Inferior parietal cortex (tissue), 1 donor: ENCODE measurements around the gene ARPC5.
A peak's percentile ranks its signal among the peaks of the same experiment; 100 is the strongest.
"Not testable (repeated sequence)": the region's sequence is repeated elsewhere in the genome, so short reads cannot be mapped to it uniquely, and the experiment has no call there.

Experiments
- DNase-seq: peaks from one replicate; pipeline ENCODE4 v3.0.0-alpha.2; 2016; ENCODE audit errors: extremely low spot score

The ARPC5 gene

DNA sequence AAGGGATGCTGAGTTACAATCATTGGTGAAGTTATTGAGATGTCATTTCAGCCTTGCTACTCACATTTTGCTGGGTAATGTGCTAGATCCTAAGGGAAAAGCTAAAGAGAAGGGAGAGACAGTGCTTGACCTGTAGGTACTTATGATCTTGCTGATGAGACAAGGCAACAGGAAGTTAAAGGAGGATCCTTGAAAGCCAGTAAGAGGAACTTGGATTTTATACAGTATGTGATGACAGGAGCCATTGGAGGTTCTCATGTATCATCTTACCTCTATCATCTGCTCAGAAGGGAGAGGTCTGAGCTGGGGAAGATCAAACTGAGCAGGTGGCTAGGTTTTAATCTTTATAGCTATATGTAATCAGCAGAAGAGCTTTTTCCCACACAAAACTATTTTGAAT, 11.2 kb upstream of the ARPC5 start:
- DNase-seq = no peak

DNA sequence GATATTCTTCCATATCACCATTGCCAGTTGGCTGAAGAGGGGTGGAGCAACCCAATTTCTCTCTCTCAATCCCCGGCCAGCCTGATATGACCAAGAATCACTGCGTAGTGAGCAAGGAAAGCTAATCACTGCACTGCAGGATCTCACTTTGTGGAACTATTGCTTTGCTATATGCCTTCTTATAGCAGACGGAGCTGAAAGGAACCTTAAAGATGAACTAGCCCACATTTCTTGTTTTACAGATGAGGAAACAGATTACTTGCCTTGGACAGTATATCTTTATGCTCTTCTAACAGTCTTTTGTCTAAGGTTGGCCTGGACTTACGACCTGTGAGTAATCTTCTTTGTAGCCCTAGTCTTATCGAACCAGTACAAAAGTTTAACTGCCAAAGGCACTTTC, 9.9 kb upstream of the ARPC5 start:
- no peak for DNase-seq

DNA sequence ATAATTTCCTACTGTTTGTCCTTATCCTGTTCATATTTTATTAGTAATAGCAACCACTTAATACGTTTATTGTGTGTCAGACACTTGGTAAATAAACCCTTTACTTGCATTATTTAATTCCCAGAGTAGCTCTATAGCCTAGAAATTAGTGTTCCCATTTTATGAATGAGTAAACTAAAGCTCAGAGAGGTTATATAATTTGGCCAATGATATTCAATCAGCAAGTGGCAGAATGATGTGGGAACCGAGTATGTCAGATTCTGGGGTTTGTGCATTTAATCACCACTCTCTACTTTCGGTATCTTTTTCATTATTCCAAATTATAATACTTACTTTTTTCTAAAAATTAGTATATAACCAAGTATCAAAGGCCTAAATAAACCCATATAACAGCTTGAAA, 6.6 kb upstream of the ARPC5 start:
- no peak for DNase-seq

DNA sequence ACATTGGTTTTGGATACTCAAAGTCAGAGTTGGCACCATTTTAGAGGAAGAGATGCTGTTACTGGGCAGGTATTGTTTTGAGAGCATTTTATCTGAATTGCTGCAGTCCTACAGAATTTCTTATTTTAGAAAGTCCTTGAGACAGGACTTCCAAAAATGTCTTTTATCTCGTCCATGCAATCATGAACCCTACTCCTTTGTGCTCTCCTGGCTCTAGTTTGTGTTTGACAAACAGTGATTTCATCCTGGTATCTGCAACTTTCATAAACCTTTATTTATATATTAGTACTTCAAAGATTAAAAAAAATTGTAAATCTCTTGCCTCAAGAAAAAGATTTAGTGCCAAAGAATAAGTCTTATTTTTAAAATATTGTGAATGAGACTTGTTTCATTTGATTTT, 4.6 kb upstream of the ARPC5 start:
- DNase-seq = no peak

DNA sequence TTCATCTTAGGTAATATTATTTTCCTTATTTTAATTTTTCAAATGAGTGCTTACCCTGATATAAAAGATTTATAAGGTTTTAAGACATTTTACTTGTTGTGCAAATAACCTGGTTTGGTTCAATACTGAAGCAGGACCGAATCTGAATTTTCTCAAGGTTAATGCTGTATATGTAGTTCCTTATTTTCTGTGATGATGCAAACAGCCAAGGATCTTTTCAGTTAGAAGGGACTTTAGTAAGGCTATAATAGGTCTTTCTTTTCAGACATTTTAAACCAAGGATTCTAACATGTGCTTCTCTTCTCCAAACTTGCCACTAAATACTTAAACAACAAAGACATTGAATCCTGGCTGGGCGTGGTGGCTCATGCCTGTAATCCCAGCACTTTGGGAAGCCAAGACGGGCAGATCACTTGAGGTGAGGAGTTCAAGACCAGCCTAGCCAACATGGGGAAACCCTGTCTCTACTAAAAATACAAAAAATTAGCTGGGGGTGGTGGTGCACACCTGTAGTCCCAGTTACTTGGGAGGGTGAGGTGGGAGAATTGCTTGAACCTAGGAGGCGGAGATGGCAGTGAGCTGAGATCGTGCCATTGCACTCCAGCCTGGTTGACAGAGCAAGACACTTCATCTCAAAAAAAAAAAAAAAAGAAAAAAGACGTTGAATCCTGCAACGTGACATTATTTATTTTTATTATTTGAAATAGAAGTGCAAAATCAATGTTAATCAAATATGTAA, 3.2 kb upstream of the ARPC5 start:
- no peak for DNase-seq

DNA sequence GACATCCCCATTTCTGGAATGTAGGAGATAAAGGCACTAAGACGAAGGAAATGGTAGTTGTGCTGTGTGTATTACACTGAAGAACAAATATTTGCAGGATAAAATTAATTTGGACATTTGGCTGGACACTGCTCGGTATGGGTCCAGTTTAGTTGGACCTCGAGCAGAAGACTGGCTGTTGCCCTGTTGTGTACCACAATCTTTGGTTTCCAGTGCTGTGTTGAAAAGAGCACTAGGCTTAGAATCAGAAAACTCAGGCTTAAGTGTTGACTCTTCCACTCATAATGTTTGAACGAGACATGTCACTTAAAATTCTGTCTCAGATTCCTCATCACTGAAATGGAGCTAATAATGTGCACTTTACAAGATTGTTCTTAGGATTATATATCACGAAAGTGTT, 1.2 kb upstream of the ARPC5 start:
- no peak for DNase-seq

DNA sequence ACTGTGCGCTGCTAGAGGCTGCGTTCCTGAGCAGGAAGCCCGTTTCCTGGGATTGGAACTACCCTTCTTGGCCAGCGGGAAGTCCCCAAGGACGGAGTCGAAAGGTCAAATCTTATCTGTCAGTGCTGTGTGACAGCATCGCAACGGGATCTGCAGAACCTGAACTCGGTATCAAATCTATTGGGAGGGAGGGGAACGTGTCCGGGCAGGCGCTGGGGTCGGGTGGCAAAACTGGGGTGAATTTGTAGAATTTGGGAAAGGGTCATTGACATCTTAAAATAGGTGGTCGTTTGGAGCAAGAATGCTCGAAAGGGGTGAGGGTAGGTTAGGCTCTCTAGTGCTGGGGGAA, 725 bp upstream of the ARPC5 start:
- DNase-seq = no peak

DNA sequence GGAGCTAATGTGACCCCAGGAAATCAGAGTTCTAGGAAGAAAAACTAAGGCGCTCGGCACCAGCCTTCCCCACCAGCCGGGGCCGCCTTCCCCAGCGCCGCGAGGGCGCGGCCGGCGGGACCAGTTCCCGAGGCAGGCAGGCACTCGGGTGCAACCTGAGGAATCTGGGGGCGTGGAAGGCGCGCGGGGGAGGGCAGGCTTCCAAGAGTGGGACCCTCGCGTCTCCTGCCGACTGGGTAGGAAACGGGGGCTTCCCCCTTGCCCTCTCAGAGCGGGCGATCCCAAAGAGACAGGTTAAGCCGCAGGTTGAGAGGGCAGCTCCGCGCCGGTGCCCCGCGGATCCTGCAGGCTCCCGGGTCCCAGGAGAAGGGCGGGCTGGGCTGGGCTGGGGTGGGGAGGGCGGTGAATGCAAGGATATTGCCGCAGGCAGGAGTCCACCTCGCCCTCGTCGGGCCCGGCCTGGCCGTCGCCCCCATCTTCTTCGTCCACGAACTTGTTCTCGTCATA, 431 bp downstream of the ARPC5 start:
- DNase-seq = no peak

DNA sequence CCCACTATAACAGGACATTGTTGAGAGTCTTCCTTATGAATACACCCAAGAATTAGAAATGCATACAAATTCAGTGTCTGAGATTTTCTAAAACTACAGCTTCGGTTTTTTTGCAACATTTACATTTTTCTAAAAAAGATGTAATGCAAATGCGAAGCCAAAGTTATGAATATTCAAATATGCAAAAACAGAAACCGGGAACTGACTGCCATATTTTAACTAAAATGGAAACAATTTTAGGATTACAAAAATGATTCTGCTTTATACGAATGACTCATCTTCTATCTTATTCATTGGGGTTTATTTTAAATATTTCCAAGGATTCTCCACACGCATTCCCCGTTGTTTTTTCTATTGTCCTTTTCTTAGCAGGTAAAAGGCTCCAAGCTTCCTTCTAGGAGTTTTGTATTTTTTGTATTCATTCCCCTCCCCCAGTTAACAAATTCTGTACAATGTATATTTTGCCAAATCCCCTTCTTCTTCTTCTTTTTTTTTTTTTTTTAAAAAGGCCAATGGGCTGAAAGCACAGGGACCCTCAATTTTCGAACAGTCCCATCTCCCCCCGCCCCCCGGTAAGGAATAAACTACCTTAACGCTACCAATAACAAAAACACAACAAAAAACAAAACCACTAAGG, 1.0 kb downstream of the ARPC5 start:
- DNase-seq = no peak

DNA sequence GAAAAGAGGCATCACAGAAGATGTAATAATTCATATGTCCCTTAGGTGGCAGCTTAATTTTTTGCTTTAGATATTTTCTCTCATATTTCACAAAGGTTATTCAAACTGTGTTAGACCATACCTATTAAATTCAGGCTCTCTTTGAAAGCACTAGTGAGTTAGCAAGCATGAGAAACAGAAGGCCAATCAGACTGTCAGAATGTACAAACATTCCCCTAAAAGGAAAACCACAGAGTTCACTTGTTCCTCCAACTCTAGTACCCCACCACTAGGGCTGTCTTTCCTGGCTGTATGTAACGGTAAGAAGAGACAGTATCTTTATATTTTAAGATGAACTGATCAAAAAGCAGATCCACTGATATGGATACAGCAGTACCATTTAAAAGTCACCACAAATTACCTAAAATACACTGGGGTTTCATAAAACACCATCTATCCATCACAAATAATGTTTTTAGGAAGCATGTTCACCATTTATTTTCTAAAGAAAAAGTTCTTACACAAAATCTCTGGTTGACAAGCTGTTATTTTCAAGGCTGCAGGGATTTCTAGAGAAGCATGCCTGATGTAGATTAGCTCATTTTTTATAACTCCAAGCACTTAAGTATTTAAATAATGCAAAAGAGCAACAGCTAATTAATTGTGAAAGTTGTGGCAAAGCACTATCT, 1.8 kb downstream of the ARPC5 start:
- DNase-seq = peak; percentile 67

DNA sequence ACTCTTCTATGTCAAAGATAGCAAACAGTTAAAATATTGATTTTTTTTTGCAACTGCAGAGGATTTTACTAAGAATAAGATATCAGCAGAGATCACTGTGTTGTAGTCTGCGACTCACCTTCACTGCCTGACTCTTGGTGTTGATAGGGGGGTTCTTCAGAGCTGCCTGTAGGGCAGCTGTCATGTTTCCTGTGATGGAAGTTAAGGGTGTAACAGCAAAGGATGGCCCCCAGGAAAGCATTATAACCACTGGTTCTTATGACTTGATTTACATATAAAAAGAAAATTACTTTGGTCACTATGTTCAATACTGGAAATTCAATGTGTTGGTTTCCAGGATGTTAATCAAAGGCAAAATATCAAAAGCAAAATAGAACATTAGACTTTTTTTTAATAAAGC, 2.6 kb downstream of the ARPC5 start:
- no peak for DNase-seq

DNA sequence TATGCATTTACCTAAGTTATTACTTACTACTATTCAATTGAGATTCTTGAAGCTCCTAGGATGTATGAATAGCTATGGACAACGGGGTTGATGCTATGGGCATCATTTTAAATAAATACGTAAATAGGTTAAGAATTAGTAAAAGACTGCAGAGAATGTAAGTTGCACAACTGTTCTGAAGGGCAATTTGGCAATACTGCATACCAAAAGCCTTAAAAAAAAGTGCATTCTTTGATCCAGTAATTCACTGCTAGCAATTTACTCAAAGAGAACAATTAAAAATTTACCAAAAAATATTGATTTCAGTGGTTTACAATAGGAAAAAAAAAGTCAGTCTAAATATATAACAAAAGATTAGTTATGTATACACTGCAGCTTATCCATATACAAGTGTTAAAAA, 3.5 kb downstream of the ARPC5 start:
- DNase-seq = no peak

DNA sequence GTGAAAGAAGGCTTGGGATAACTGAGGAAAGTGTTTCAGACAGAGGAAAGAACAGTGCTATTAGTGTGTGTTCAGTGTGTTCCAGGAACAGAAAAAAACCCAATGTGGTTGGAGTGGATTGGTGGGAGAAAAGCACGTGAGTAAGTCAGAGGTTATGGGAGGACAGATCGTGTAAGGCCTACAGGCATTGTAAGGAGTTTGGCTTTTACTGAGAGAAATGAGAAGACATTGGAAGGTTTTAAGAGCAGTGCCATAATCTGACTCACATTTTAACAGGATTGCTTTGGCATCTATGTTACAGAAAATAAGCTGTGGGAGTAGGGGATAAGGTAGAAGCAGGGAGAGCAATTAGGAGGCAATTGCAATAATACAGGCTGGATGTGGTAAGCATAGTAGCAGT, 4.8 kb downstream of the ARPC5 start:
- DNase-seq = no peak

DNA sequence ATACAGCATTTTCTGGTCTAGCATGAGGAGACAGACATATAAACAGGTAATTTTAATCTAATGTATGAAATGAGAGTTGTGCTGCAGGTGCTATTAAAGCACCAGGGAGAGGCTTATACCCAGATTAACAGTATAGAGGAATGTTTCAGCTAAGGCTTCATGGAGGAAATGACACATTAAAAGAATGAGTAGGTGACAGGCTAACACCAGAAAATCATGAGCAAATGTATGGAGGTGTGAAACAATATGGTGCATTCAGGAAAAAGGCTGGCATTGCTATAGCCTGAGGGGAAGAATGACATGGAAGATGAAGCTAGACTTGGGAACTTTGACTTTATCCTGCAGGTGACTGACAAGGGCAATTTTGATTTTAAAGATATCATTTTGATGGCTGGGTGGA, 7.0 kb downstream of the ARPC5 start:
- no peak for DNase-seq

DNA sequence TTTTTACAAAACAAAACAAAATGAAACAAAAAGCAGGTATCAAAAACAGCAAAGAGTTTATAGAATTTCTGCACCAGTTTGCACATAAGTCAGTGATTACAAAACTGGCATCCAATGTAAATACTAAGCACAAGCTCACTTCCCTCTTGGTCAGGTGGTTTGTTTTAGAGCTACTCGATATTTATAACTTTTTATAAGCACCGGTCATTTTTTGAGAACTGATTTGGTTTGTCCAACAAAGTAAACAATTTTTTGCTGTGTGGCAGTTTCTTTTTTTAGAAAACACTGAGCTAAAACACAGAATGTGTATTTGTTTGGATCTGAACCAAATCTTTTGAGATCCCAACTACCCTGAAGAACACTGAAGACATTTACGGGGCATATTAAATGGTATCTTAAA, 9.3 kb downstream of the ARPC5 start:
- not testable (repeated sequence) for DNase-seq

DNA sequence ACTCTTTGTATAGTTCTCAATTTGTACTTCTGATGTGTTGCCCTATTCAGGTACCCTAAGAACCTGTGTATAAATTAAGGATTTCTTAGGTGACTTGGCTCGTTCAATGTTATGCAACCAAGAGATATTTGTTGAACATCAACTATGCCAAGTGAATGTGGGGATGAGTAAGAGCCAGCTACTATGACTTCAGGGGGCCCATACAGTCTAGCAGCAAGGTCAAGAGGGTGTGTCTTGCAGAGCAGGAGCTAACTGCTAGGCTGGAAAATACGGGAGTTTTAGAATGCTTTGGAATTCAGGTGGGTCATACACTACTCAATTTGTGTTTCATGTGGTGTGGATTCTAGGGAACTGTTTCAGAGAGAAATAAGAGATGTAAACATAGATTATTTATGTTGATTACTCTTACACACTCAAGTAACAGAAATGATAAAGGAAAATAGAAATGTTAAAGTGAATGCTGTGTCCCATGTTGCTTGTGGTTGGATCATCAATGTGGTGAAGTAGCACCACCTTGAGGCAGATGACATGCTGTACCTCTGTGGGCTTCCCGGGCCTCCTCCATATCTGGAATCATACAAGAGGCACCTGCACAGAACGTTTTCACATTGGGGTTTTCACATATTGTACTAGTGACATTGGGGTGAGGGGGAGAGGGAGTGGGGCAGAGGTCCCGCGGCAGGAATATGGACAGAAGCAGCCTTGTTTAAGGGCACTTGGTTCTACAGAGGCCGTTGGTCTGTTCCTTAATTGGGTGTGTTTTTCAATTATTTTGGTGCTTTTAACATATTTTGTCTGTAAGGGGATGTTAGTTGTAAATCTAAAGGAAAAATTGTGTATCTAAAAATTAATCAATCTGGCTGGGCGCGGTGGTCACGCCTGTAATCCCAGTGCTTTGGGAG, 12.4 kb downstream of the ARPC5 start:
- DNase-seq = peak; percentile 77

DNA sequence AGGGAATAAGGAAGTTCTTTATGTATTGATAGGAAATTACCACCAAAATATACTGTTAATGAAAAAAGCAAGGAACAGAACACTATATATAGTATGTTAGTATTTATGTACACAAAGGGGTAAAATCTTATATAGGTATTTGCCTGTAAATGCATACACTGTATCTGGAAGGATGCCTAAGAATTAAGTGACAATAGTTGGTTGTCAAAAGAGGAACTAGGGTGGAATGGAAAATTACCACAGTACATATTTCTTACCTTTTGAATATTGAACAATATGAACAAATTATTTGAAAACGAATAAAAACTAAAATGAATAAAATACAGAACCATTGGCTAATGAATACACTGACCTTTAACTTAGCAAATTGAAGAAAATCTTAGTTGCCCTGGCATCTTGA, 13.6 kb downstream of the ARPC5 start:
- DNase-seq = no peak

DNA sequence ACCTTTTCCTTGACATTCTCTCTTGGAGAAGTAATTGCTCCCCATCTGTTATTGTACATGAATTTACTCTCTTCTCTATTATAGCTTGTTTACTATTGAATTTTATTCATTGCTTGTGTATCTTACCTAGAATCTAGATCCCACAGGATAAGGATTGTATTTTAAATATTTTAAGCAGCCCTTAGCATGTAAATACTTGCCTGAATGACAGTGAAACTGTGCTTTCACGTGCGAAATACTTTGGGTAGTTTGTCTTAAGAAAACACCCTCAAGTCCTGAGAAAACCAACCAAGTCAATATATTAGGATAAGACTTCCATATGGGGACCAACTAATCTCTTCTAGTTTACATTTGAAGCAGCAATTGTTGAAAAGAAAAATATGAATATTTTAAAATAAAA, 15.3 kb downstream of the ARPC5 start:
- DNase-seq = no peak

DNA sequence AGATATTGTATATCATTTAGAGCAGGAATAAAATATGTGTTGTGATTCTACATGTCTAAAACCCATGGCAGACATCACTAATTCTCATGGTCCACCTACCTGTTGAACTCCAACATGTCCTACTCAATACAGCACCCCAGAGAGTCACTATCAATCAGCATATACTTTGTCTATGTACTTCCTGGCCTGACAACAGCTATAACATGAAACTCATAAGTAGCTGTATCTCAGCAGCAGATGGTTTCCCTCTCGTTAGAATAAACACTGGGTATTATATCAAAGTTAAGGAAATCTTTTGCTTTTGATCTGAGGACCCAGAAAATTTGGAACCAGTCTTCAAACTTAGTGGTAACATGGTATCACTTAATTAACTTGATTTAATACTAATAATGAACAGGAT, 15.8 kb downstream of the ARPC5 start:
- DNase-seq = no peak

DNA sequence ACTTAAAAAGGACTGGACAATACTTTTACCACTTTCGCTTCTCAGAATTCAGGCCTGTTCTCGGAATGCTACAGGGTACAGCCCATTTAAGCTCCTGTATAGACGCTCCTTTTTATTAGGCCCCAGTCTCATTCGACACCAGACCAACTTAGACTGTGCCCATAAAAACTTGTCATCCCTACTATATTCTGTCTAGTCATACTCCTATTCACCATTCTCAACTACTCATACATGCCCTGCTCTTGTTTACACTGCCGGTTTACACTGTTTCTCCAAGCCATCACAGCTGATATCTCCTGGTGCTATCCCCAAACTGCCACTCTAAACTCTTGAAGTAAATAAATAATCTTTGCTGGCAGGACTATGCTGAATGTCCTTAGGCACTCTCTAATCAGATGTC, 17.4 kb downstream of the ARPC5 start:
- not testable (repeated sequence) for DNase-seq

DNA sequence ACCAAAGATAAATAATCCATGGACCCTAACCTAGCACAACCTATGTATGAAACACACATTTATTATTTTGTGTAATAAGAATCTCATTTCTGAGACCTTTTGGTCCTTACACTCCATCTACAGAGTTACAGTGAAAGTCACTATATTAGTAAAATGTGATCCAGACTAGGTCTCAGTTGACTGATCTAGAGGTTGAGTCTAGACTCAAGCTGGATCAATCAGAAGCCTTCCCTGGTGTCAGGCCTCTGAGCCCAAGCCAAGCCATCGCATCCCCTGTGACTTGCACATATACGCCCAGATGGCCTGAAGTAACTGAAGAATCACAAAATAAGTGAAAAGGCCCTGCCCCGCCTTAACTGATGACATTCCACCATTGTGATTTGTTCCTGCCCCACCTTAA, 22.6 kb downstream of the ARPC5 start:
- DNase-seq = not testable (repeated sequence)

DNA sequence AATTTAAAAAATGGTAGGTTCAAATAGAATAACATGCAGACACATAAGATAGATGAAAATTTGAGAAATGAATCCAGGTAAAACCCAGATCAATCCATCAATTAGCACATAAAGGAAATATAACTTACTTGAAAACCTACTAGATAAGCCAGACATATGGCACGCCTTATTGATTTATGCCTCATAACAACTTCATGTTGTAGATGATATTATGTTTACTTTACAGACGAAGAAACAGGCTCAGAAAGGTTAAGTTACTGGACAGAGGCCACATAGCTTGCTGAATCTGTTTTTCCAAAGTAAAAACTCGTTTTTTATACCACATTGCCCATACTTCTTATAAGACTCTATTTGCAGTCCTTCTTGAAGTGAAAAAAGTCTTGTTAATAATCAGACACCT, 23.2 kb downstream of the ARPC5 start:
- DNase-seq = no peak
